Gastroesophageal sphincter (tissue), 4 donors: Measurements from ENCODE around the gene PKNOX1. TPM values are rescaled to one million over a fixed set of nuclear protein-coding genes. Genes with fewer than 3 reads are reported as not detected.
"Not testable (repeated sequence)": the region's sequence is repeated elsewhere in the genome, so short reads cannot be mapped to it uniquely, and the experiment has no call there.

Source experiments
- ATAC-seq: fragments of 150-250 bp; one replicate; pipeline ENCODE4 v1.9.1; 2016; ENCODE audit warnings: mild to moderate bottlenecking, moderate library complexity
- H3K27ac ChIP-seq, 4 donors: fragments of 200-600 bp; sonication (generic) in 3 of 4; 1 replicate in 3 of 4; 2 replicates in 1 of 4; pipeline ENCODE4 v1.5.1; 2016 to 2019
- H3K27me3 ChIP-seq: fragments of 200-600 bp; sonication (generic); one replicate; pipeline ENCODE4 v1.5.1; 2019
- H3K36me3 ChIP-seq, 2 donors: fragments of 200-600 bp; sonication (generic); one replicate each; pipeline ENCODE4 v1.5.1; 2019; ENCODE audit warnings: control low read depth in 1 of 2
- H3K4me1 ChIP-seq, 3 donors: fragments of 200-600 bp; sonication (generic); 1 replicate in 2 of 3; 2 replicates in 1 of 3; pipeline ENCODE4 v1.5.1; 2016 to 2019; ENCODE audit warnings: control low read depth in 2 of 3
- H3K4me3 ChIP-seq, 2 donors: fragments of 200-600 bp; sonication (generic); one replicate each; pipeline ENCODE4 v1.5.1; 2019; ENCODE audit warnings: mild to moderate bottlenecking in 1 of 2, moderate library complexity in 1 of 2
- H3K9me3 ChIP-seq, 3 donors: fragments of 200-600 bp; sonication (generic); one replicate each; pipeline ENCODE4 v1.5.1; 2017 to 2019; ENCODE audit warnings: control low read depth in 2 of 3
- CTCF ChIP-seq, 4 experiments: fragments of 200-600 bp in 2 of 4; fragments of 450-650 bp in 2 of 4; sonication (generic) in 1 of 4; IDR thresholded peaks; one replicate each; pipeline ENCODE4 v1.5.1; 2017 to 2019; ENCODE audit warnings: antibody characterized with exemption in 4 of 4, mild to moderate bottlenecking in 2 of 4, moderate library complexity in 2 of 4
- EP300 ChIP-seq: sonication (generic); formaldehyde crosslinking; IDR thresholded peaks from one replicate; pipeline ENCODE4 v1.6.1; 2017; ENCODE audit warnings: antibody characterized with exemption, mild to moderate bottlenecking
- POLR2A ChIP-seq, 2 donors: fragments of 450-650 bp; IDR thresholded peaks; one replicate each; pipeline ENCODE4 v1.6.1; 2017; ENCODE audit warnings: antibody characterized with exemption in 2 of 2, mild to moderate bottlenecking in 2 of 2, moderate library complexity in 1 of 2
- POLR2AphosphoS5 ChIP-seq: sonication (generic); formaldehyde crosslinking; IDR thresholded peaks from one replicate; pipeline ENCODE4 v1.6.1; 2017; ENCODE audit warnings: antibody characterized with exemption
- WGBS, 2 donors: methylation state at CpG; one replicate each; pipeline ENCODE4 v1.1.5; 2018; ENCODE audit warnings: low coverage in 1 of 2; 5-methylcytosine and 5-hydroxymethylcytosine counted together
- total RNA-seq, 4 donors: library from RNA; depleted of rRNA; stranded (reverse); fragments of >200 nt; gene quantifications; one replicate each; pipeline ENCODE4 v1.1.0, GENCODE V29; 2016

Gene PKNOX1
- total RNA-seq, 4 donors from 2014 or later, result 12.9 to 15.3 (median 15.1) TPM

DNA sequence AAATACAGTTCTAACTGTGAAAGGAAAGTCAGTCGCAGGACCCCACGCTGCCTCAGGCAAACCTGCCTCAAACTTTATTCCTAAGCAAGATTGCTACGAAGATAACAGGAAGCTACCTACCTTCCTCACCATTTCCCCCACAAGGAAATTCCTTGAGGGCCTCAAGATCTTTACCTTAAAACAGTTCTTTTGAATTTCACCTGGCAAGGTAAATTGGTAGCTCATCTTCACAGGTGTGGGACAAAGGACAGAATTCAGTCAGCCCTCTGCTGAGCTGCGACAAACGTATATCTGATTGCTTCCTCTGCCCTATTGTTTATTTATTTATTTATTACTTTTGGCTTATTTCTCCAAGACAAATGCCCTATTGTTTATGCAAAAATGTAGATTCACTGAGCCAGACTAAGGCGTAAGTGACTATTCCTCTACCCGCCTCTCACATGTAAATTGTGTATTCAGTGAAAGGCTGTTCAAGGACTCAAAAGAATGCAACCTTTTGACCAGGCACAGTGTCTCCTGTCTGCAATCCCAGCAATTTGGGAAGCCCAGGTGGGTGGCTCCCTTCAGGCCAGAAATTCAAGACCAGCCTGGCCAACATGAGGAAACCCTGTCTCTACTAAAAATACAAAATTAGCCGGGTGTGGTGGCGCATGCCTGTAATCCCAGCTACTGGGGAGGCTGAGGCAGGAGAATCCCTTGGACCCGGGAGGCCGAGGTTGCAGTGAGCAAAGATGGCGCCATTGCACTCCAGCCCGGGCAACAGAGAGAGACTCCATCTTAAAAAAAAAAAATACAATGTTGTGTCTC lies 17.3 kb upstream of the PKNOX1 start:
- Histone ChIP-seq H3K4me1 (no peaks in the 10 kb centered on the region), H3K27ac (no peak overlapping the region), H3K4me3 (no peak overlapping the region), H3K27me3 (no peaks in the 10 kb centered on the region), H3K36me3 (no peaks in the 10 kb centered on the region), H3K9me3 (no peaks in the 10 kb centered on the region)
- TF ChIP-seq CTCF (IDR thresholded peaks at IDR 0.05), result no peak
- ATAC-seq, result no peak
- 82 to 87% methylated on average over 9 to 13 of the region's 13 CpGs for WGBS, 2 donors

GRCh38 chr21:42958122-42958521 lies 16.2 kb upstream of the PKNOX1 start:
- H3K4me1 ChIP-seq, H3K4me3 ChIP-seq, H3K36me3 ChIP-seq, H3K27ac ChIP-seq, H3K9me3 ChIP-seq, H3K27me3 ChIP-seq, ATAC-seq: not testable (repeated sequence)
- 80 to 85% methylated on average over 3 to 5 of the region's 6 CpGs for WGBS, 2 donors

DNA sequence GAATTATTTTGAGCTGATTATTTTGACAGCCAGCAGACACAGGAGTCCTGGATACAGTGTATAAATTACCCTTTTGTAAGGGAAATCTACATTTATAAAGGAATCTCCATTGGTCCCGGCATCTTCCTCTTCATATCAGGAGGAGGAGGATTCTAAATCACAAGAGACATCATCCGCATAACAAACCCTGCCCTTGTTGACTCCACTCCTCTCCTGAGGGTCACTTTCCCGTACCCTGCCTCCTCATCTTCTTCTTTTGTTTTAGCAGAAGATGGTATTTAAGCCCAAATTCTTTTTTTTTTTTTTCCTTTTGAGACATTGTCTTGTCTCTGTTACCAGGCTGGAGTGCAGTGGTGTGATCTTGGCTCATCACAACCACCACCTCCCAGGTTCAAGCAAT lies 14.6 kb upstream of the PKNOX1 start:
- Histone ChIP-seq H3K36me3 (no peaks in the 10 kb centered on the region), H3K9me3 (no peaks in the 10 kb centered on the region), H3K4me1 (no peaks in the 10 kb centered on the region), H3K27ac (no peak overlapping the region), H3K27me3 (no peaks in the 10 kb centered on the region), H3K4me3 (no peak overlapping the region)
- TF ChIP-seq POLR2AphosphoS5 (no peak), POLR2A (IDR thresholded peaks at IDR 0.05) (no peak), CTCF (IDR thresholded peaks at IDR 0.05) (no peak), EP300 (no peak)
- WGBS, 2 donors, result 77 to 84% methylated on average over 3 of the region's 3 CpGs
- ATAC-seq, result no peak

DNA sequence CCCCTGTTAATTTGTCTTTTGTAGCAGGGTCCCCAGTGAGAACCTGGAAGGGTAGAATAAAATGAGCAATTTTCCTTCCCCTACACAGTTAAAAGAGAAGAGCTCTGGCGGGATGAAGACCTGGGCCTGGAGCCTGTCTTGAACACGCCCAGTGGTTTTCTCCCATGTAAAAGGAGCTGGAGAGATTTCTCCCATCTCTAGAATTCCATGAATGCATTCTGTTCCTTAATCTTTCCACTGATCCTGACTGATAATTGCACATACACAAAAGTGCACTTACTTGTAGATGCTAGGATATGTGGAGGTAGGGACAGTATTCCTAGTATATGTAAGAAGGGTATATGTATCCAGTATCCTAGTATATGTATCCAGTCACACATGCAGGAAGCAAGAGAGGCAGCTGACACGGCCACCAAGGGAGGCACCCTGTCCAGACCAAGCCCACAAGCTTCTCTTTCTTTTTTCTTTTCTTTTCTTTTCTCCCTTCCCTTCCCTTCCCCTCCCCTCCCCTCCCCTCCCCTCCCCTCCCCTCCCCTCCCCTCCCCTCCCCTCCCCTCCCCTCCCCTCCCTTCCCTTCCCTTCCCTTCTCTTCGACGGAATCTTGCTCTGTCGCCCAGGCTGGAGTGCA lies 11.9 kb upstream of the PKNOX1 start:
- no peak for TF ChIP-seq CTCF (IDR thresholded peaks at IDR 0.05)
- TF ChIP-seq POLR2AphosphoS5, result no peak
- TF ChIP-seq EP300, result no peak
- no peak for TF ChIP-seq POLR2A (IDR thresholded peaks at IDR 0.05)
- H3K27me3 ChIP-seq, result no peaks in the 10 kb centered on the region
- 57% methylated on average over 4 of the region's 6 CpGs; no CpG with 5 or more reads in 1 of the 2 donors for WGBS, 2 donors
- no peaks in the 10 kb centered on the region for H3K36me3 ChIP-seq
- H3K27ac ChIP-seq, result no peak overlapping the region
- no peaks in the 10 kb centered on the region for H3K9me3 ChIP-seq
- no peaks in the 10 kb centered on the region for H3K4me1 ChIP-seq
- no peak overlapping the region for H3K4me3 ChIP-seq
- ATAC-seq, result no peak

DNA sequence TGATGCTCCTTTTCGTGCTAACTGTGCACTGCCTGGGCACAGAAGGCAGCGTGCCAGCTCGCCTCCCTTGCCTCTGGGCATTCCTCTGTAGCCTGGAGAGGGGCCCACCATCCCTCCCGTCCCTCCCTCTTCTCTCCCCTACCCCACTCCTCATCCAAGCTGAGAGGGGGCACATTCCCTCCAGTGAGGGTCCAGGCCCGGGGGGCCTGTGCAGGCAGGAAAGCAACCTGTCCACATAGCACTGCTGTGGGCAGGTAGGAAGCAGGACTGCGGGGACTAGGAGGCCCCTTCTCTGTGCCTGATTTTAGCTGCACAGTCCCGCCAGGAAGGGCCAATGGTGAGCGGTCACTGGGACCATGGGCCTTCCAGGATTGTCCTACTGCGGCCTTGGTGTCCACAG lies 10.3 kb upstream of the PKNOX1 start:
- H3K4me1 ChIP-seq, result no peaks in the 10 kb centered on the region
- no peaks in the 10 kb centered on the region for H3K9me3 ChIP-seq
- 72 to 83% methylated on average over 1 to 3 of the region's 9 CpGs for WGBS, 2 donors
- H3K36me3 ChIP-seq, result no peaks in the 10 kb centered on the region
- no peak for TF ChIP-seq CTCF (IDR thresholded peaks at IDR 0.05)
- no peak for TF ChIP-seq POLR2AphosphoS5
- TF ChIP-seq POLR2A (IDR thresholded peaks at IDR 0.05), result no peak
- no peak for TF ChIP-seq EP300
- no peak for ATAC-seq
- no peaks in the 10 kb centered on the region for H3K27me3 ChIP-seq
- H3K4me3 ChIP-seq, result no peak overlapping the region
- H3K27ac ChIP-seq, result no peak overlapping the region
